Ascending aorta (tissue), 2 donors: Measurements from ENCODE around the gene SLC16A5. TPM values are rescaled to one million over a fixed set of nuclear protein-coding genes. Genes with fewer than 3 reads are reported as not detected.
"Not testable (repeated sequence)": the region's sequence is repeated elsewhere in the genome, so short reads cannot be mapped to it uniquely, and the experiment has no call there.

Experiments used
- DNase-seq, 2 donors: peaks; one replicate each; pipeline ENCODE4 v3.0.0-alpha.2; 2019; ENCODE audit warnings: low spot score in 2 of 2
- H3K27ac ChIP-seq, 2 donors: fragments of 200-600 bp; sonication (generic); one replicate each; pipeline ENCODE4 v1.5.1; 2016 to 2017; ENCODE audit warnings: mild to moderate bottlenecking in 1 of 2
- H3K27me3 ChIP-seq: fragments of 200-600 bp; sonication (generic); one replicate; pipeline ENCODE4 v1.5.1; 2017
- H3K36me3 ChIP-seq, 2 donors: fragments of 200-600 bp; sonication (generic); one replicate each; pipeline ENCODE4 v1.5.1; 2016
- H3K4me1 ChIP-seq, 2 donors: fragments of 200-600 bp; sonication (generic); one replicate each; pipeline ENCODE4 v1.5.1; 2016 to 2017; ENCODE audit warnings: mild to moderate bottlenecking in 1 of 2
- H3K4me3 ChIP-seq, 2 donors: fragments of 200-600 bp; sonication (generic); one replicate each; pipeline ENCODE4 v1.5.1; 2016 to 2017; ENCODE audit warnings: mild to moderate bottlenecking in 1 of 2
- H3K9me3 ChIP-seq, 2 donors: fragments of 200-600 bp; sonication (generic); one replicate each; pipeline ENCODE4 v1.5.1; 2016
- intact Hi-C: fragments of 100-400 bp; cut with DNase I; formaldehyde crosslinking; loops from one replicate; pipeline ENCODE4 v1.15.1; 2023
- total RNA-seq: library from RNA; depleted of rRNA; stranded (reverse); fragments of >200 nt; gene quantifications from one replicate; pipeline ENCODE4 v1.1.0, GENCODE V29; 2016
- TF ChIP-seq, protein P1 (sequence below), 3 experiments: fragments of 200-600 bp in 2 of 3; fragments of 450-650 bp in 1 of 3; sonication (generic) in 2 of 3; IDR thresholded peaks; one replicate each; pipeline ENCODE4 v1.5.1; 2016 to 2019; ENCODE audit warnings: antibody characterized with exemption in 3 of 3, mild to moderate bottlenecking in 1 of 3, moderate library complexity in 1 of 3

The SLC16A5 gene
- total RNA-seq, 1 donor from 2014 or later: 101 TPM

- no peak overlapping the region for H3K4me3 ChIP-seq
- TF ChIP-seq, protein P1, sequence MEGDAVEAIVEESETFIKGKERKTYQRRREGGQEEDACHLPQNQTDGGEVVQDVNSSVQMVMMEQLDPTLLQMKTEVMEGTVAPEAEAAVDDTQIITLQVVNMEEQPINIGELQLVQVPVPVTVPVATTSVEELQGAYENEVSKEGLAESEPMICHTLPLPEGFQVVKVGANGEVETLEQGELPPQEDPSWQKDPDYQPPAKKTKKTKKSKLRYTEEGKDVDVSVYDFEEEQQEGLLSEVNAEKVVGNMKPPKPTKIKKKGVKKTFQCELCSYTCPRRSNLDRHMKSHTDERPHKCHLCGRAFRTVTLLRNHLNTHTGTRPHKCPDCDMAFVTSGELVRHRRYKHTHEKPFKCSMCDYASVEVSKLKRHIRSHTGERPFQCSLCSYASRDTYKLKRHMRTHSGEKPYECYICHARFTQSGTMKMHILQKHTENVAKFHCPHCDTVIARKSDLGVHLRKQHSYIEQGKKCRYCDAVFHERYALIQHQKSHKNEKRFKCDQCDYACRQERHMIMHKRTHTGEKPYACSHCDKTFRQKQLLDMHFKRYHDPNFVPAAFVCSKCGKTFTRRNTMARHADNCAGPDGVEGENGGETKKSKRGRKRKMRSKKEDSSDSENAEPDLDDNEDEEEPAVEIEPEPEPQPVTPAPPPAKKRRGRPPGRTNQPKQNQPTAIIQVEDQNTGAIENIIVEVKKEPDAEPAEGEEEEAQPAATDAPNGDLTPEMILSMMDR (IDR thresholded peaks at IDR 0.05): no peak
- H3K4me1 ChIP-seq: no peaks in the 10 kb centered on the region
- no peak overlapping the region for H3K27ac ChIP-seq
- H3K9me3 ChIP-seq: no peaks in the 10 kb centered on the region
- no peaks in the 10 kb centered on the region for H3K27me3 ChIP-seq
- peaks cover 3 to 10% of the 10 kb centered on the region in 2 donors for H3K36me3 ChIP-seq
- intact Hi-C loops: no loop called here
- DNase-seq: no peak
Measured at GRCh38 chr17:75124819-75125162, 37.0 kb downstream of the SLC16A5 start.

DNA sequence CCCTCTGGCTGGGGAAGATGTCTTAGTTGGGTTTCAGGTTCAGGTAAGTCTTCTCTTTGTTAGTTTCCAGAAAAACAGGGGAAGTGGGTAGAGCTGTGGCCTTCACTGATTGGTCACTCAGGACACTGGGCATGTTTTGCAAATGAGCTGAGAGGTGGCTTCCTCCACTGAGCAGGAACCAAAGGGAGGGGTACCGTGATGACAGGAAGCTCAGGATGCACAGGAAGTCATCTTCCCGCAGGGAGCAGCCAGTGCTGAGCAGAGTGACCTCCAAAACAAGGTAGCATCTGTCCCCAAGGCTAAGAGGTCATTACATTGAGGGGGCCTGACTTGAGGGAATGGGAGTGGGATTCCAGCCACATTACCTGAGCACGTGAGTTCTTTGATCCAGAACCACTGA lies 38.2 kb downstream of the SLC16A5 start:
- Histone ChIP-seq H3K4me3 (no peak overlapping the region), H3K27me3 (no peaks in the 10 kb centered on the region), H3K36me3 (peaks cover 6 to 7% of the 10 kb centered on the region in 2 donors), H3K27ac (no peak overlapping the region), H3K9me3 (no peaks in the 10 kb centered on the region), H3K4me1 (peaks cover 0 to 6% of the 10 kb centered on the region in 2 donors)
- intact Hi-C loops: no loop called here
- DNase-seq: no peak
- TF ChIP-seq, protein P1 (IDR thresholded peaks at IDR 0.05): no peak

DNA sequence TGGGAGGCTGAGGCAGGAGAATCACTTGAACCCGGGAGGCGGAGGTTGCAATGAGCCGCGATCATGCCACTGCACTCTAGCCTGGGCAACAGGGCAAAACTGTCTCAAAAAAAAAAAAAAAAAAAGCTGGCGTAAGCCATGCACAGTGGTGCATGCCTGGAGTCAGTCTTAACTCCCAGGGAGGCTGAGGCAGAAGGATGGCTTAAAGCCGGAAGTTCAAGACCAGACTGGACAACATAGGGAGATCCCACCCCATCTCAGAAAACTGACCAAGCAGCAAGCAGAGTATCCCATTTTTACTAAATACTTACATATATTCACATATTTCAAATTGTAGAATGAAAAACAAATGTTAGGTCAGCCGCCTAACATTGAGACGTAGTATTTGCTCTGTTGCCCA lies 39.2 kb downstream of the SLC16A5 start:
- no peaks in the 10 kb centered on the region for H3K27me3 ChIP-seq
- H3K27ac ChIP-seq: no peak overlapping the region
- intact Hi-C loops: no loop called here
- peaks cover 0 to 7% of the 10 kb centered on the region in 2 donors for H3K36me3 ChIP-seq
- no peak overlapping the region for H3K4me3 ChIP-seq
- TF ChIP-seq, protein P1 (IDR thresholded peaks at IDR 0.05): no peak
- peaks cover 0 to 6% of the 10 kb centered on the region in 2 donors for H3K4me1 ChIP-seq
- no peak for DNase-seq
- no peaks in the 10 kb centered on the region for H3K9me3 ChIP-seq

DNA sequence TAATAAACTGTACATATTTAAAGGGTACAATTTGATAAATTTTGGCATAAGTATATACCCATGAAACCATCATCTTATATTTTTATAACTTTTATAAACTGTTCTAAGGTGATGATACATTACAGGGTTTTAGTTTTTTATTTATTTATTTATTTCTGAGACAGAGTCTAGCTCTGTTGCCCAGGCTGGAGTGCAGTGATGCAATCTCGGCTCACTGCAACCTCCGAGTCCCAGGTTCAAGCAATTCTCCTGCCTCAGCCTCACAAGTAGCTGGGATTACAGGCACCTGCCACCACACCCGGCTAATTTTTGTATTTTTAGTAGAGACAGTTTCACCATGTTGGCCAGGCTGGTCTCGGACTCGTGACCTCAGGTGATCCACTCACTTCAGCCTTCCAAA lies 40.2 kb downstream of the SLC16A5 start:
- H3K36me3 ChIP-seq, H3K4me3 ChIP-seq, H3K27ac ChIP-seq, H3K9me3 ChIP-seq, H3K4me1 ChIP-seq, intact Hi-C loops, H3K27me3 ChIP-seq, DNase-seq: not testable (repeated sequence)

- Histone ChIP-seq H3K4me3 (no peak overlapping the region), H3K36me3 (peaks cover 0 to 7% of the 10 kb centered on the region in 2 donors), H3K27me3 (no peaks in the 10 kb centered on the region), H3K27ac (no peak overlapping the region), H3K4me1 (peaks cover 0 to 6% of the 10 kb centered on the region in 2 donors), H3K9me3 (no peaks in the 10 kb centered on the region)
- DNase-seq: no peak
- intact Hi-C loops: no loop called here
- TF ChIP-seq, protein P1 (IDR thresholded peaks at IDR 0.05): no peak
Measured at GRCh38 chr17:75128694-75129505, 41.1 kb downstream of the SLC16A5 start.

DNA sequence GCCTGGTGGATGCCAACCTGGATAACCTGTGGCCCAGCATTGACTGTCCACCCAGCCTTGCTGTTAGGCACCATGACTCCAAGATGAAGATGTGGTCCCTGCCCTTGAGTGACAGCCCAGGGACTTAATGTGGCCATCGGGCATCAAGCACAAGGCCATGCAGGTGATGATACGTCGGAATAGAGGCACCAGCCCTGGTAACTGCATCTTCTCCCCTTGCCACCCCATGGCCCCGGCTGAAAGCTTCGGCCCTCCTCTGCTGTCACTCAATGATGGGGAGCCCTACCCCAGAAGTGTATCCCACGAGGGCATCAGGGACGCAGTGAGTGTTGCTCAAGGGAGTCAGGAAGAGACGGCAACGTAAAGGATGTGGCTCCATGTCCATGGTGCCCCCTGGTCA lies 41.8 kb downstream of the SLC16A5 start:
- no peak for DNase-seq
- TF ChIP-seq, protein P1 (IDR thresholded peaks at IDR 0.05): no peak
- Histone ChIP-seq H3K27me3 (no peaks in the 10 kb centered on the region), H3K9me3 (no peaks in the 10 kb centered on the region), H3K4me1 (peaks cover 0 to 6% of the 10 kb centered on the region in 2 donors), H3K27ac (no peak overlapping the region), H3K36me3 (peaks cover 0 to 7% of the 10 kb centered on the region in 2 donors), H3K4me3 (no peak overlapping the region)
- intact Hi-C loops: no loop called here
